ENCODE data around the gene TEFM. TPM values are rescaled to one million over a fixed set of nuclear protein-coding genes. Genes with fewer than 3 reads are reported as not detected.

The TEFM gene
- total RNA-seq, 4 donors from 2014 or later, result 7.4 to 25.9 (median 11.5) TPM

DNA sequence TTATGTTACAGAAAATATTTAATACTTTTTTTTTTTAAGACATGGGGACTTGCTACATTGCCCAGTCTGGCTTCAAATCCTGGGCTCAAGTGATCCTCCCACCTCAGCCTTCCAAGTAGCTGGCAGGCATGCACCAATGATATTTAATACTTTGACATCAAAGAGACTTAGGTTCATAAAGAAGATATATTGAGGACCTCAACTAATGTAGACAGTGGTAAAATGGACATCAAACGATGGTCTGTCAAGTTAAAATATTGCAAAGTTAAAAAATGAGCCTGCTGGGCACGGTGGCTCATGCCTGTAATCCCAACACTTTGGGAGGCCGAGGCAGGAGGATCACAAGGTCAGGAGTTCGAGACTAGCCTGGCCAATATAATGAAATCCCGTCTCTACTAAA, 8.7 kb downstream of the TEFM start:
- no peak overlapping the region for H3K4me3 ChIP-seq
- H3K27ac ChIP-seq, result no peak overlapping the region
- H3K9me3 ChIP-seq, result no peaks in the 10 kb centered on the region
- no peaks in the 10 kb centered on the region for H3K27me3 ChIP-seq
- no peak for TF ChIP-seq POLR2A (IDR thresholded peaks at IDR 0.05)
- TF ChIP-seq, protein P1, sequence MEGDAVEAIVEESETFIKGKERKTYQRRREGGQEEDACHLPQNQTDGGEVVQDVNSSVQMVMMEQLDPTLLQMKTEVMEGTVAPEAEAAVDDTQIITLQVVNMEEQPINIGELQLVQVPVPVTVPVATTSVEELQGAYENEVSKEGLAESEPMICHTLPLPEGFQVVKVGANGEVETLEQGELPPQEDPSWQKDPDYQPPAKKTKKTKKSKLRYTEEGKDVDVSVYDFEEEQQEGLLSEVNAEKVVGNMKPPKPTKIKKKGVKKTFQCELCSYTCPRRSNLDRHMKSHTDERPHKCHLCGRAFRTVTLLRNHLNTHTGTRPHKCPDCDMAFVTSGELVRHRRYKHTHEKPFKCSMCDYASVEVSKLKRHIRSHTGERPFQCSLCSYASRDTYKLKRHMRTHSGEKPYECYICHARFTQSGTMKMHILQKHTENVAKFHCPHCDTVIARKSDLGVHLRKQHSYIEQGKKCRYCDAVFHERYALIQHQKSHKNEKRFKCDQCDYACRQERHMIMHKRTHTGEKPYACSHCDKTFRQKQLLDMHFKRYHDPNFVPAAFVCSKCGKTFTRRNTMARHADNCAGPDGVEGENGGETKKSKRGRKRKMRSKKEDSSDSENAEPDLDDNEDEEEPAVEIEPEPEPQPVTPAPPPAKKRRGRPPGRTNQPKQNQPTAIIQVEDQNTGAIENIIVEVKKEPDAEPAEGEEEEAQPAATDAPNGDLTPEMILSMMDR (IDR thresholded peaks at IDR 0.05), result no peak
- H3K36me3 ChIP-seq, result peaks cover 0 to 46% (median 0%) of the 10 kb centered on the region in 3 donors
- DNase-seq, result no peak
- H3K4me1 ChIP-seq, result no peaks in the 10 kb centered on the region

DNA sequence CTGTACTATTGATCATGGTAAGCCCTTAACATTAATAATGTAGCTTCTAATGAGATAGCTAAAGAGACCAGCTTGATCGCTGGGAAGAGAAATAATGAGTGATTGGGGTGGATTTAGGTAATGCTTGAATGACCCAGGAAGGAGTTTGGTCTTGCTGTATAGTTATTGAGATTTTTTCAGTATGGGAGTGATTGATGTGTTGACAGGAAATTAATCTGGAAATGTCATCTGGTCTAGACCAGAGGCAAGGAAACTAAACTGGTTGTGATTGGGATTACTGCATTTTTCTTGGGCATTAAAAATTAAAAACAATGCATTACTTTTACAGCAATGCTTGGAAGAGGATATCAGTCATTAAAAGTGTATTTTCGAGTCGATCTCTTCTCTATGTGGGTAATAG, 11.8 kb downstream of the TEFM start:
- peaks cover 0 to 28% (median 0%) of the 10 kb centered on the region in 3 donors for H3K36me3 ChIP-seq
- no peaks in the 10 kb centered on the region for H3K27me3 ChIP-seq
- H3K27ac ChIP-seq, result no peak overlapping the region
- no peak for TF ChIP-seq POLR2A (IDR thresholded peaks at IDR 0.05)
- TF ChIP-seq, protein P1 (IDR thresholded peaks at IDR 0.05), result no peak
- no peaks in the 10 kb centered on the region for H3K4me1 ChIP-seq
- no peak for DNase-seq
- H3K4me3 ChIP-seq, result no peak overlapping the region
- H3K9me3 ChIP-seq, result no peaks in the 10 kb centered on the region

DNA sequence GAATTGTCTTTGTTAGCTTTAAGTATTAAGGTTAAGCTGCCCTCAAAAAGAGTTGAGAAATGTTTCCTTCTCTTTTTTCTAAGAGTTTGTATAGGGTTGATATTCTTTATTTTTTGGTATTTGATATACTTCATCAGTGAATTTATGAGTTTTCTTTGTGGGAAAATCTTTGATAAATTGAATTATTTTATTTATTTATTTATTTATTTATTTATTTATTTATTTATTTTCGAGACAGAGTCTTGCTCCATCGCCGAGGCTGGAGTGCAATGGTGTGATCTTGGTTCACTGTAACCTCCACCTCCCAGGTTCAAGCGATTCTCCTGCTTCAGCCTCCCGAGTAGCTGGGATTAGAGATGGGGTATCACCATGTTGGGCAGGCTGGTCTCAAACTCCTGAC, 19.9 kb downstream of the TEFM start:
- TF ChIP-seq, protein P1 (IDR thresholded peaks at IDR 0.05), result no peak
- no peak for TF ChIP-seq POLR2A (IDR thresholded peaks at IDR 0.05)
- Histone ChIP-seq H3K36me3 (peaks cover 0 to 6% (median 0%) of the 10 kb centered on the region in 3 donors), H3K27ac (no peak overlapping the region), H3K4me3 (no peak overlapping the region), H3K27me3 (no peaks in the 10 kb centered on the region), H3K4me1 (no peaks in the 10 kb centered on the region), H3K9me3 (no peaks in the 10 kb centered on the region)
- DNase-seq, result no peak

DNA sequence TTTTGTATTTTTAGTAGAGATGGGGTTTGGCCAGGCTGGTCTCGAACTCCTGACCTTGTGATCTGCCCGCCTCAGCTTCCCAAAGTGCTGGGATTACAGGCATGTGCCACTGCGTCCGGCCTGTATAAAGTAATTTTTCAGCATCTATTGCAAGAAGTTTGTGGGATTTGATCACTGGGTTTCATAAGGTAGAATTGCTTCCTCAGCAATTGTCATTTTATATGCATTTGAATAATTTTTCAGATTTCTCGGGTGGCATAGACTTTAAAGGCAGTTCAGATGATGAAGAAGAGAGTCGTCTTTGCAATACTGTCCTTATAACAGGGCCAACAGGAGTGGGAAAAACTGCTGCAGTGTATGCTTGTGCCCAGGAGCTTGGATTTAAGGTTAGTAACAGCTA, 37.0 kb downstream of the TEFM start:
- no peak for DNase-seq
- Histone ChIP-seq H3K4me3 (no peak overlapping the region), H3K9me3 (no peaks in the 10 kb centered on the region), H3K27ac (no peak overlapping the region), H3K27me3 (no peaks in the 10 kb centered on the region), H3K36me3 (peaks cover 0 to 5% (median 0%) of the 10 kb centered on the region in 3 donors), H3K4me1 (no peaks in the 10 kb centered on the region)
- no peak for TF ChIP-seq POLR2A (IDR thresholded peaks at IDR 0.05)
- TF ChIP-seq, protein P1 (IDR thresholded peaks at IDR 0.05), result no peak

DNA sequence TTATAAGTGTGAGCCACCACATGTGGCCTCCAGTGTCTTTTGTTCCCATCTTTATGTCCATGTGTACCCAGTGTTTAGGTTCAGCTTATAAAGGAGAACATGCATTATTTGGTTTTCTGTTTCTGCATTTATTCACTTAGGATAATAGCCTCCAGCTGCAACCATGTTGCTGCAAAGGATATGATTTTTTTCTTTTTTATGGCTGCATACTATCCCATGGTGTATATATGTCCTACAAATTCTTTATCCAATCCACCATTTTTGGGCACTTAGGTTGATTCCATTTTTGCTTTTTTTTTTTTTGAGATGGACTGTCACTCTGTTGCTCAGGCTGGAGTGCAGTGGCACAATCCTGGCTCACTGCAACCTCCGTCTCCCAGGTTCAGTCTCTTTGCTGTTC, 41.4 kb downstream of the TEFM start:
- Histone ChIP-seq H3K9me3 (no peaks in the 10 kb centered on the region), H3K4me3 (no peak overlapping the region), H3K27me3 (no peaks in the 10 kb centered on the region), H3K4me1 (no peaks in the 10 kb centered on the region), H3K36me3 (peaks cover 0 to 5% (median 0%) of the 10 kb centered on the region in 3 donors), H3K27ac (no peak overlapping the region)
- TF ChIP-seq, protein P1 (IDR thresholded peaks at IDR 0.05), result no peak
- TF ChIP-seq POLR2A (IDR thresholded peaks at IDR 0.05), result no peak
- no peak for DNase-seq
